ENCODE data around the gene MDK.

Gene MDK

GRCh38 chr11:46408407-46408986 lies 27.0 kb downstream of the MDK start:
- no peak overlapping the region for H3K27ac Mint-ChIP-seq
- no peak overlapping the region for H3K4me3 Mint-ChIP-seq
- peaks cover 18% of the 10 kb centered on the region for H3K36me3 Mint-ChIP-seq (ENCODE audit: low read depth)
- H3K9me3 Mint-ChIP-seq, result no peaks in the 10 kb centered on the region
- no peaks in the 10 kb centered on the region for H3K27me3 Mint-ChIP-seq (ENCODE audit: low read depth)
- no peaks in the 10 kb centered on the region for H3K4me1 Mint-ChIP-seq (ENCODE audit: low read depth)

- Mint-ChIP-seq H3K9me3 (no peaks in the 10 kb centered on the region), H3K27ac (no peak overlapping the region), H3K4me1 (ENCODE audit: low read depth) (peaks cover 6% of the 10 kb centered on the region), H3K27me3 (ENCODE audit: low read depth) (no peaks in the 10 kb centered on the region), H3K4me3 (no peak overlapping the region), H3K36me3 (ENCODE audit: low read depth) (peaks cover 20% of the 10 kb centered on the region)
Measured at GRCh38 chr11:46410021-46410420, 28.6 kb downstream of the MDK start.

GRCh38 chr11:46413760-46414465 lies 32.4 kb downstream of the MDK start:
- peaks cover 8% of the 10 kb centered on the region for H3K4me1 Mint-ChIP-seq (ENCODE audit: low read depth)
- H3K27ac Mint-ChIP-seq, result no peak overlapping the region
- H3K36me3 Mint-ChIP-seq (ENCODE audit: low read depth), result peaks cover 25% of the 10 kb centered on the region
- no peak overlapping the region for H3K4me3 Mint-ChIP-seq
- no peaks in the 10 kb centered on the region for H3K27me3 Mint-ChIP-seq (ENCODE audit: low read depth)
- H3K9me3 Mint-ChIP-seq, result no peaks in the 10 kb centered on the region

GRCh38 chr11:46414466-46414796 lies 33.0 kb downstream of the MDK start:
- Mint-ChIP-seq H3K4me1 (ENCODE audit: low read depth) (peaks cover 9% of the 10 kb centered on the region), H3K9me3 (no peaks in the 10 kb centered on the region), H3K27ac (no peak overlapping the region), H3K27me3 (ENCODE audit: low read depth) (no peaks in the 10 kb centered on the region), H3K36me3 (ENCODE audit: low read depth) (peaks cover 25% of the 10 kb centered on the region), H3K4me3 (no peak overlapping the region)

GRCh38 chr11:46414879-46415278 lies 33.4 kb downstream of the MDK start:
- Mint-ChIP-seq H3K27ac (no peak overlapping the region), H3K27me3 (ENCODE audit: low read depth) (no peaks in the 10 kb centered on the region), H3K4me3 (no peak overlapping the region), H3K9me3 (no peaks in the 10 kb centered on the region), H3K4me1 (ENCODE audit: low read depth) (peaks cover 9% of the 10 kb centered on the region), H3K36me3 (ENCODE audit: low read depth) (peaks cover 23% of the 10 kb centered on the region)

- no peak overlapping the region for H3K4me3 Mint-ChIP-seq
- H3K27ac Mint-ChIP-seq, result no peak overlapping the region
- no peaks in the 10 kb centered on the region for H3K27me3 Mint-ChIP-seq (ENCODE audit: low read depth)
- H3K4me1 Mint-ChIP-seq (ENCODE audit: low read depth), result peaks cover 16% of the 10 kb centered on the region
- H3K36me3 Mint-ChIP-seq (ENCODE audit: low read depth), result peaks cover 35% of the 10 kb centered on the region
- no peaks in the 10 kb centered on the region for H3K9me3 Mint-ChIP-seq
Measured at GRCh38 chr11:46417711-46418110, 36.2 kb downstream of the MDK start.

GRCh38 chr11:46418751-46419150 lies 37.3 kb downstream of the MDK start:
- Mint-ChIP-seq H3K36me3 (ENCODE audit: low read depth) (peaks cover 37% of the 10 kb centered on the region), H3K4me1 (ENCODE audit: low read depth) (peaks cover 16% of the 10 kb centered on the region), H3K27ac (no peak overlapping the region), H3K27me3 (ENCODE audit: low read depth) (no peaks in the 10 kb centered on the region), H3K4me3 (no peak overlapping the region), H3K9me3 (no peaks in the 10 kb centered on the region)

GRCh38 chr11:46420513-46420912 lies 39.0 kb downstream of the MDK start:
- H3K27me3 Mint-ChIP-seq (ENCODE audit: low read depth), result no peaks in the 10 kb centered on the region
- peaks cover 26% of the 10 kb centered on the region for H3K36me3 Mint-ChIP-seq (ENCODE audit: low read depth)
- H3K27ac Mint-ChIP-seq, result no peak overlapping the region
- H3K9me3 Mint-ChIP-seq, result no peaks in the 10 kb centered on the region
- peaks cover 8% of the 10 kb centered on the region for H3K4me1 Mint-ChIP-seq (ENCODE audit: low read depth)
- no peak overlapping the region for H3K4me3 Mint-ChIP-seq

- Mint-ChIP-seq H3K27ac (no peak overlapping the region), H3K36me3 (ENCODE audit: low read depth) (peaks cover 22% of the 10 kb centered on the region), H3K4me3 (no peak overlapping the region), H3K9me3 (no peaks in the 10 kb centered on the region), H3K4me1 (ENCODE audit: low read depth) (peaks cover 8% of the 10 kb centered on the region), H3K27me3 (ENCODE audit: low read depth) (no peaks in the 10 kb centered on the region)
Measured at GRCh38 chr11:46421257-46421880, 39.9 kb downstream of the MDK start.

GRCh38 chr11:46422588-46422987 lies 41.1 kb downstream of the MDK start:
- Mint-ChIP-seq H3K4me3 (no peak overlapping the region), H3K27me3 (ENCODE audit: low read depth) (no peaks in the 10 kb centered on the region), H3K9me3 (no peaks in the 10 kb centered on the region), H3K36me3 (ENCODE audit: low read depth) (peaks cover 22% of the 10 kb centered on the region), H3K27ac (no peak overlapping the region), H3K4me1 (ENCODE audit: low read depth) (peaks cover 8% of the 10 kb centered on the region)

- Mint-ChIP-seq H3K9me3 (no peaks in the 10 kb centered on the region), H3K36me3 (ENCODE audit: low read depth) (peaks cover 21% of the 10 kb centered on the region), H3K27ac (no peak overlapping the region), H3K4me3 (no peak overlapping the region), H3K27me3 (ENCODE audit: low read depth) (no peaks in the 10 kb centered on the region), H3K4me1 (ENCODE audit: low read depth) (peaks cover 2% of the 10 kb centered on the region)
Measured at GRCh38 chr11:46426233-46426991, 44.9 kb downstream of the MDK start.

- Mint-ChIP-seq H3K27ac (no peak overlapping the region), H3K9me3 (no peaks in the 10 kb centered on the region), H3K4me3 (no peak overlapping the region), H3K27me3 (ENCODE audit: low read depth) (no peaks in the 10 kb centered on the region), H3K4me1 (ENCODE audit: low read depth) (peaks cover 2% of the 10 kb centered on the region), H3K36me3 (ENCODE audit: low read depth) (peaks cover 22% of the 10 kb centered on the region)
Measured at GRCh38 chr11:46427364-46427763, 45.9 kb downstream of the MDK start.

- Mint-ChIP-seq H3K4me3 (no peak overlapping the region), H3K27me3 (ENCODE audit: low read depth) (no peaks in the 10 kb centered on the region), H3K4me1 (ENCODE audit: low read depth) (peaks cover 2% of the 10 kb centered on the region), H3K27ac (no peak overlapping the region), H3K36me3 (ENCODE audit: low read depth) (peaks cover 27% of the 10 kb centered on the region), H3K9me3 (no peaks in the 10 kb centered on the region)
Measured at GRCh38 chr11:46429717-46430116, 48.2 kb downstream of the MDK start.

GRCh38 chr11:46431211-46431610 lies 49.7 kb downstream of the MDK start:
- Mint-ChIP-seq H3K27ac (no peak overlapping the region), H3K4me3 (no peak overlapping the region)

More at GRCh38 chr11:46431211-46431610, 49.7 kb downstream of the MDK start:
- Mint-ChIP-seq H3K4me1 (ENCODE audit: low read depth) (peaks cover 4% of the 10 kb centered on the region), H3K36me3 (ENCODE audit: low read depth) (peaks cover 27% of the 10 kb centered on the region), H3K27me3 (ENCODE audit: low read depth) (no peaks in the 10 kb centered on the region), H3K9me3 (no peaks in the 10 kb centered on the region)
